B cell (primary cell): Measurements from ENCODE around the gene AIRE. TPM values are rescaled to one million over a fixed set of nuclear protein-coding genes. Genes with fewer than 3 reads are reported as not detected.
A peak's percentile ranks its signal among the peaks of the same experiment; 100 is the strongest.

Experiments used
- ATAC-seq: fragments of 200-7000 bp; cut with Tn5 transposase; one replicate; pipeline ENCODE4 v1.10.0; 2021; ENCODE audit warnings: low read depth, mild to moderate bottlenecking, moderate number of reproducible peaks, moderate library complexity
- CTCF ChIA-PET: fragments of 350-600 bp; sonication (Branson Sonifier 250); formaldehyde crosslinking; loops from one replicate; lab custom pipeline; 2021; ENCODE audit warnings: antibody characterized with exemption, inconsistent platforms; lab: Charles Lee
- POLR2A ChIA-PET: fragments of 350-600 bp; sonication (Branson Sonifier 250); formaldehyde crosslinking; loops from one replicate; lab custom pipeline; 2021; ENCODE audit warnings: antibody characterized with exemption; lab: Charles Lee
- DNase-seq: peaks from one replicate; pipeline ENCODE4 v3.0.0; 2013
- H2AFZ ChIP-seq: 2 replicates; pipeline ENCODE4 v1.6.1; 2012; ENCODE audit warnings: mild to moderate bottlenecking, low read depth, low read length; ENCODE audit not compliant: insufficient read depth, poor library complexity, severe bottlenecking
- H3K27ac ChIP-seq, 2 donors: 1 replicate in 1 of 2; 2 replicates in 1 of 2; pipeline ENCODE4 v1.5.1; 2012 to 2013; ENCODE audit warnings: low read length in 2 of 2, mild to moderate bottlenecking in 2 of 2, moderate library complexity in 1 of 2
- H3K27me3 ChIP-seq, 4 experiments: fragments of 200-600 bp in 1 of 4; sonication (generic) in 1 of 4; replicated peaks in 1 of 4; 1 replicate in 2 of 4; 2 replicates in 2 of 4; pipeline versions ENCODE4 v1.6.1 to v1.7.0; 2013 to 2016; ENCODE audit warnings: low read length in 3 of 4, mild to moderate bottlenecking in 2 of 4, mixed read lengths in 1 of 4, moderate library complexity in 1 of 4; ENCODE audit not compliant: insufficient read depth in 4 of 4, control insufficient read depth in 3 of 4; ENCODE audit errors: control extremely low read depth in 1 of 4
- H3K36me3 ChIP-seq, 2 experiments: replicated peaks in 1 of 2; 1 replicate in 1 of 2; 2 replicates in 1 of 2; pipeline versions ENCODE4 v1.6.1 to v1.7.1; 2013; ENCODE audit warnings: low read length in 1 of 2; ENCODE audit not compliant: insufficient read depth in 2 of 2, control insufficient read depth in 1 of 2; ENCODE audit errors: control extremely low read depth in 1 of 2, extremely low read depth in 1 of 2
- H3K4me1 ChIP-seq, 2 donors: fragments of 200-600 bp in 1 of 2; sonication (generic) in 1 of 2; 1 replicate in 1 of 2; 2 replicates in 1 of 2; pipeline versions ENCODE4 v1.5.1 to v1.6.1; 2013 to 2017; ENCODE audit warnings: low read length in 2 of 2; ENCODE audit not compliant: control insufficient read depth in 2 of 2, insufficient read depth in 2 of 2
- H3K4me2 ChIP-seq: replicated peaks from 2 replicates; pipeline ENCODE3; 2012; ENCODE audit warnings: mild to moderate bottlenecking, low read depth, low read length; ENCODE audit not compliant: poor library complexity, severe bottlenecking
- H3K4me3 ChIP-seq, 5 experiments: fragments of 200-600 bp in 1 of 5; sonication (generic) in 1 of 5; 1 replicate in 3 of 5; 2 replicates in 2 of 5; pipeline versions ENCODE4 v1.5.1 to v1.7.0; 2011 to 2016; ENCODE audit warnings: low read length in 4 of 5, mild to moderate bottlenecking in 4 of 5, low read depth in 2 of 5, control low read depth in 1 of 5, moderate library complexity in 1 of 5; ENCODE audit not compliant: insufficient read depth in 1 of 5; ENCODE audit errors: control extremely low read depth in 1 of 5, extremely low read depth in 1 of 5
- H3K79me2 ChIP-seq: fragments of 200-600 bp; sonication (generic); one replicate; pipeline ENCODE4 v1.6.0; 2016; ENCODE audit warnings: low read length; ENCODE audit not compliant: control insufficient read depth, insufficient read depth
- H3K9ac ChIP-seq: fragments of 200-600 bp; sonication (generic); 2 replicates; pipeline ENCODE4 v1.6.1; 2017; ENCODE audit warnings: mild to moderate bottlenecking, low read length, moderate library complexity
- H3K9me3 ChIP-seq, 3 donors: one replicate each; pipeline versions ENCODE4 v1.6.1 to v1.7.1; 2013; ENCODE audit warnings: low read length in 2 of 3; ENCODE audit not compliant: control insufficient read depth in 2 of 3, insufficient read depth in 1 of 3; ENCODE audit errors: control extremely low read depth in 1 of 3
- H4K20me1 ChIP-seq: 2 replicates; pipeline ENCODE4 v1.6.0; 2012; ENCODE audit warnings: mild to moderate bottlenecking, low read length; ENCODE audit not compliant: insufficient read depth, control insufficient read depth, poor library complexity, severe bottlenecking
- H3K27ac Mint-ChIP-seq: one replicate; pipeline ENCODE4 v1.8.0; 2021; ENCODE audit warnings: mixed read lengths
- H3K27me3 Mint-ChIP-seq: one replicate; pipeline ENCODE4 v1.8.0; 2021; ENCODE audit warnings: mixed read lengths
- H3K4me1 Mint-ChIP-seq: one replicate; pipeline ENCODE4 v1.8.0; 2021; ENCODE audit warnings: mixed read lengths
- H3K4me3 Mint-ChIP-seq: one replicate; pipeline ENCODE4 v1.8.0; 2021; ENCODE audit warnings: mixed read lengths
- H3K9me3 Mint-ChIP-seq: one replicate; pipeline ENCODE4 v1.8.0; 2022; ENCODE audit warnings: mixed read lengths; ENCODE audit not compliant: insufficient read depth
- EZH2 ChIP-seq: IDR thresholded peaks from 2 replicates; pipeline ENCODE4 v1.6.1; 2012; ENCODE audit warnings: borderline replicate concordance, low read depth, mild to moderate bottlenecking, moderate library complexity, low read length; ENCODE audit not compliant: insufficient read depth, poor library complexity, severe bottlenecking
- WGBS: methylation state at CpG from one replicate; pipeline ENCODE4 v1.1.5; 2013; ENCODE audit warnings: missing lambda C conversion rate; ENCODE audit not compliant: insufficient coverage; 5-methylcytosine and 5-hydroxymethylcytosine counted together
- intact Hi-C: fragments of 100-400 bp; cut with micrococcal nuclease; formaldehyde crosslinking; loops from one replicate; pipeline ENCODE4 v1.10.0; 2022
- polyA plus RNA-seq: library from polyadenylated mRNA; depleted of rRNA; stranded (reverse); fragments of >200 nt; gene quantifications from 2 replicates; pipeline ENCODE4 v1.2.3, GENCODE V29; 2012
- total RNA-seq, 2 donors: library from RNA; stranded (reverse); fragments of 120-200 nt in 1 of 2; gene quantifications; 1 replicate in 1 of 2; 2 replicates in 1 of 2; pipeline versions ENCODE4 v1.2.3 to v1.2.4, GENCODE V29; 2013 to 2022
- TF ChIP-seq, protein P1 (sequence below): fragments of 200-600 bp; IDR thresholded peaks from one replicate; pipeline ENCODE4 v1.8.0; 2022; ENCODE audit warnings: antibody characterized with exemption, mild to moderate bottlenecking

AIRE gene
- total and polyA plus RNA-seq, 2 donors (not counting 1 experiment from before 2014, with no cell fraction given): 0.37 TPM; not detected in 1

GRCh38 chr21:44344541-44345183, 59.0 kb downstream of the AIRE start:
- peaks cover 11% of the 10 kb centered on the region in 2 donors for H3K4me1 ChIP-seq
- H3K9ac ChIP-seq: no peak overlapping the region
- no peak overlapping the region for H3K4me3 ChIP-seq
- H4K20me1 ChIP-seq: no peaks in the 10 kb centered on the region
- no peak overlapping the region for H3K4me3 Mint-ChIP-seq
- no peaks in the 10 kb centered on the region for H3K79me2 ChIP-seq
- CTCF ChIA-PET: no interaction called here
- no peak for DNase-seq
- peaks cover 0 to 4% (median 0%) of the 10 kb centered on the region in 3 donors for H3K9me3 ChIP-seq
- no peak for TF ChIP-seq EZH2
- TF ChIP-seq, protein P1, sequence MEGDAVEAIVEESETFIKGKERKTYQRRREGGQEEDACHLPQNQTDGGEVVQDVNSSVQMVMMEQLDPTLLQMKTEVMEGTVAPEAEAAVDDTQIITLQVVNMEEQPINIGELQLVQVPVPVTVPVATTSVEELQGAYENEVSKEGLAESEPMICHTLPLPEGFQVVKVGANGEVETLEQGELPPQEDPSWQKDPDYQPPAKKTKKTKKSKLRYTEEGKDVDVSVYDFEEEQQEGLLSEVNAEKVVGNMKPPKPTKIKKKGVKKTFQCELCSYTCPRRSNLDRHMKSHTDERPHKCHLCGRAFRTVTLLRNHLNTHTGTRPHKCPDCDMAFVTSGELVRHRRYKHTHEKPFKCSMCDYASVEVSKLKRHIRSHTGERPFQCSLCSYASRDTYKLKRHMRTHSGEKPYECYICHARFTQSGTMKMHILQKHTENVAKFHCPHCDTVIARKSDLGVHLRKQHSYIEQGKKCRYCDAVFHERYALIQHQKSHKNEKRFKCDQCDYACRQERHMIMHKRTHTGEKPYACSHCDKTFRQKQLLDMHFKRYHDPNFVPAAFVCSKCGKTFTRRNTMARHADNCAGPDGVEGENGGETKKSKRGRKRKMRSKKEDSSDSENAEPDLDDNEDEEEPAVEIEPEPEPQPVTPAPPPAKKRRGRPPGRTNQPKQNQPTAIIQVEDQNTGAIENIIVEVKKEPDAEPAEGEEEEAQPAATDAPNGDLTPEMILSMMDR: no peak
- peaks cover 8% of the 10 kb centered on the region for H3K4me1 Mint-ChIP-seq
- H3K27ac ChIP-seq: no peak overlapping the region
- H3K4me2 ChIP-seq: no peak overlapping the region
- 58% methylated on average over 15 of the region's 17 CpGs for WGBS
- intact Hi-C loops: no loop called here
- ATAC-seq: no peak
- peaks cover 12% of the 10 kb centered on the region for H3K27me3 Mint-ChIP-seq
- H2AFZ ChIP-seq: no peak overlapping the region
- peak overlapping the region; percentile 20 for H3K27ac Mint-ChIP-seq
- H3K36me3 ChIP-seq: no peaks in the 10 kb centered on the region
- no peaks in the 10 kb centered on the region for H3K9me3 Mint-ChIP-seq
- peaks cover 0 to 22% (median 7%) of the 10 kb centered on the region in 4 experiments for H3K27me3 ChIP-seq
- POLR2A ChIA-PET: interaction anchor here (0.6 kb wide), 2 partner anchors 108 to 554 kb away, joined by 3 read pairs; no protein-coding TSS in a partner anchor

DNA sequence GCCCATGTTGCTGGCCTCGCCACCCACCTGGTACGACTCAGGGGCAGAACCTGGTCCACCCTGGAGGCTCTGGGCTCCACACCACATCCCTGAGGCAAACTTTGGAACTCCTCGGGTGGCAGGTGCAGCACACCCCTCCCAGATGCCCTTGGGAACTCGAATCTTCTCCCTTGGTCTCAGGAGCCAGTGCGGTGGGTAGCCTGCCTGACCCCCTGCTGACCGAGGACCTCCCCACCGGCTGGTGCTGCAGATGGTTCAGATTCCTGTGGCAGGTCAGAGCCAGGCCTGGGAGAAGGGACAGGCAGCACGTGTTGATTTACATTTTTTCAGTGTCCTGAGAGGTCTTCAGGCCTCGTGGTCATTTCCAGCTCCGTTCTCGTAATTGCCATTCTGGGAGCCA, 59.8 kb downstream of the AIRE start:
- Histone ChIP-seq H3K36me3 (no peaks in the 10 kb centered on the region), H3K9me3 (peaks cover 0 to 4% (median 0%) of the 10 kb centered on the region in 3 donors), H3K4me2 (no peak overlapping the region), H2AFZ (no peak overlapping the region), H3K9ac (no peak overlapping the region), H3K27ac (no peak overlapping the region), H3K27me3 (peaks cover 0 to 25% (median 8%) of the 10 kb centered on the region in 4 experiments), H3K4me3 (no peak overlapping the region), H4K20me1 (no peaks in the 10 kb centered on the region), H3K79me2 (no peaks in the 10 kb centered on the region), H3K4me1 (peaks cover 6% of the 10 kb centered on the region in 2 donors)
- no peak for TF ChIP-seq EZH2
- H3K4me1 Mint-ChIP-seq: peaks cover 2% of the 10 kb centered on the region
- DNase-seq (no peak), ATAC-seq (no peak)
- no peak overlapping the region for H3K4me3 Mint-ChIP-seq
- no peaks in the 10 kb centered on the region for H3K9me3 Mint-ChIP-seq
- 74% methylated on average over 11 of the region's 11 CpGs for WGBS
- POLR2A ChIA-PET: no interaction called here
- H3K27me3 Mint-ChIP-seq: peaks cover 12% of the 10 kb centered on the region
- intact Hi-C loops: no loop called here
- no peak overlapping the region for H3K27ac Mint-ChIP-seq
- CTCF ChIA-PET: no interaction called here
